ENCODE data around the gene ITPRIP. TPM values are rescaled to one million over a fixed set of nuclear protein-coding genes. Genes with fewer than 3 reads are reported as not detected.

The ITPRIP gene, protein sequence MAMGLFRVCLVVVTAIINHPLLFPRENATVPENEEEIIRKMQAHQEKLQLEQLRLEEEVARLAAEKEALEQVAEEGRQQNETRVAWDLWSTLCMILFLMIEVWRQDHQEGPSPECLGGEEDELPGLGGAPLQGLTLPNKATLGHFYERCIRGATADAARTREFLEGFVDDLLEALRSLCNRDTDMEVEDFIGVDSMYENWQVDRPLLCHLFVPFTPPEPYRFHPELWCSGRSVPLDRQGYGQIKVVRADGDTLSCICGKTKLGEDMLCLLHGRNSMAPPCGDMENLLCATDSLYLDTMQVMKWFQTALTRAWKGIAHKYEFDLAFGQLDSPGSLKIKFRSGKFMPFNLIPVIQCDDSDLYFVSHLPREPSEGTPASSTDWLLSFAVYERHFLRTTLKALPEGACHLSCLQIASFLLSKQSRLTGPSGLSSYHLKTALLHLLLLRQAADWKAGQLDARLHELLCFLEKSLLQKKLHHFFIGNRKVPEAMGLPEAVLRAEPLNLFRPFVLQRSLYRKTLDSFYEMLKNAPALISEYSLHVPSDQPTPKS
- total RNA-seq (2022; extraction: Qiagen RNA extraction) = 51.4 to 72.8 TPM (median 67.8 TPM) in 5 replicates

DNA sequence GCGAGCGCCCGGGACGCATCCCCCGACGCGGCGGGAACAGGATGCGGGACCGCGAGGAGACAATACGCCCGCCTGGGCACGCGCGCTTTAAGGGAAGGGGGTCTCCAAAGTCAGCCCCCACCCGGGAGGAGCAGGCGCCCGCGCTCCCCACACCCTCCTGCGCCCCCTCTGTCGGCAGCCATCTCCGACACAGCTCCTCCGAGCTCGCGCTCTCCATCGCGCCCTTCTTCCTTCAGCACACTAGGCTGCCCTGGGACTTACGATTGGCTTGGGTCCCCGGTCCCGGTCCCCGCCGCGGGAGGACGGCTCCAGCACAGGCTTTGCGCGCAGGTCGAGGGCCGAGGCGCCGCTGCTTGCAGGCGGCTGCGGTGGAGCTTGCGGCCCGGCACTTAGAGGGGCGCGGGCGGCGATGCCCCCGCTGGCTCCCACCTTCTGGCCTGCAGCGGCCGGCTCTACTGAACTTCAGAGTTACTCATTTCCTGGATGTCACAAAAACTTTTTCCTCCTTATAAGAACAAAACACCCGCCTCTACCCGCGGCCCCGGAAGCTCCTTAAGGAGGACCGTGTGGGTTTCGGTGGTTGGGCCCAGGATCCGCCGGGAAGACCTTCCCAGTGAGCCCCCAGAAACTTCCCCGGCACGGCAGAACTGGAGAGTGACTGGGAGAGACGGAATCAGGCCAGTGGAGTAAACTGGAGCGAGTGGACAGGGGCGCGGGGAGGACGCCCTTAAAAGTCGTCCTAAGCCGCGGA, at the start of gene ITPRIP:
Gene ITPRIP, minus strand, starts transcription at position 481 of the 751 bp plus-strand sequence. CDS start 22,414 bp downstream, outside the sequence.

DNA sequence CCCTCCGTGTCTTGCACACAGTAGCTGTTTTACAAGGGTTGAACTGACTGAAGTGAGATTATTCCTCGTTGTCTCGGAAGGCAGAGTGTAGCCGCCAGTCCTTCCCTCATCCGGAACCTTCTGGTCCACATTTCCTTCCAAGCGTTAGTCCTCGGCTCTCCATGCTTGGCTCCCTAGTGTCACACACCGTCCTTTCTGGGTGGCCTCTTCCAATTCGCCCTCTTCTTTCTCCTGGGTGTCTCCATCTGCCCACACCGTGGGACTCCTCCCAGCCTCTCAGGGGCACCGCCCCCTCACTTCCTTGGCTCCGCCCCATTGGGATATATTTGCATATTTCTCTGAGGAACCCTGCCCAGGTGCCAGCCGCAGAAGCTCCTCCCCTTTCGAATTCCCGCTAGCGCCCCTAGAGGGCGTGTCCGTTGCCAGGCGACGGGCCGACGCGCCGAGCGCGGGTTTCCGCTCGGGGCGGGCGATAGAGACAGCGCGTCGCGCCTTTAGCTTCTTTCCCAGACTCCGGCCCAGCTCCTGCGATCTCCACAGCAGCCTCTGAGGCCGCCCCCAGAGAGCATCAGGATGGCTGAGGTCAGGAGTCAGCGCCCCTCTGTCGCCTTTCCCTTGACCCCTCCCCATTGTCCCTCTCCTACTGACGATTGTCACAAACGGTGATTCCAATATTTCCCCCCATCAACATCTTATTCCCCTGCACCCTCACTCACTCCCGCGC, 15.2 kb upstream of the ITPRIP start, which contains the start of gene CFAP58:
Gene CFAP58, plus strand, starts transcription at position 509 of the 724 bp plus-strand sequence. Its CDS starts 65 bp downstream, at position 574.

DNA sequence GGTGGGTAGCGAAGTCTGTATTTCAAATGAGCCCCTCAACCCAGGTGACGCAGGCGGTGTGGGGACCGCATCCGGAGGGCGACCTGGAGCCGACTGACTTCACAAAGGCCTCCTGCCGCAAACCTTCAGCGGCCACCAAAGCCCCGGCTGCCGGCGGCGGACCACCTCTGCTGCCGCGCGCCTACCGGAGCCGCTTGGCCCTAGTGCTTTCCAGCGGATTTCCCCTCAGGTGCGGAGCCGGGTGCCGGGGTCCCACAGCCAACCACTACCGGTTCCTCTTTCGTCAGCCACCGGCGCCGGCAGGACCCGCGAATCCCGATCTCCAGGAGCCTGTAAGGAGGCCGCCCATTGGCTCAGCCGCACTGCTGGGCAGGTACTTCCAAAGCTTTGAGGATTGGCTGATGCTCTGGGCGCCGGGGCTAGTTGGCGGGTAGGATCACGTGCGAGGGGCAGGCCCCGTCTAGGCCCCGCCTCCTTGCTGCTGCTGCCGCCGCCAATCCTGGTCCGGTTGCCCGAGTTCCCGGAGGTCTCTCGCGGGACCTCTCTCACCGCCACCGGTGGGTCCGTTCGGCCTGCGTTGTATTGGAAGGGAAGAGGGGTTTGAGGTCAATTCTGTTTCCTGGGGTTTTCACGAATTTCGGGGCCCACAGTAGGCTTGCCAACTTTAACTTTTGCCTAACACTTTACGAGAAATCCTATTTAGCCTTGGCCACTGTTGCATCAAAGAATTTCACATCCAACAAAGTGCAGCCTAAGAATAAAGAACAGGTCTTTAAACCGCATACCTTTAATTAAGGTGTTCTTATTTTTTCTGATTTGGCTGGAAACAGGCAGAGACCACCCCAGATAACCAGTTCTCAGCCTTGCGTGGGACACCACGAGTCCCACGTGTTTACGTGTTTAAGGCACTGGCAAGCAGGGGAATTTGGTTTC, 69.3 kb downstream of the ITPRIP start, which contains the start of gene GSTO2:
Gene GSTO2, plus strand, starts transcription at position 472 of the 933 bp plus-strand sequence. CDS start 5,732 bp downstream, outside the sequence.

Other genes starting within 250 kb of the ITPRIP start
- gene SFR1, start 216.3 kb downstream of the ITPRIP start, total RNA-seq (2022; extraction: Qiagen RNA extraction) = 13.3 to 17.0 TPM (median 14.1 TPM) in 5 replicates
- gene CFAP43, start 106.1 kb downstream of the ITPRIP start, total RNA-seq (2022; extraction: Qiagen RNA extraction) = 0.14 to 0.36 TPM (median 0.20 TPM) in 5 replicates
- gene GSTO1, start 83.6 kb downstream of the ITPRIP start, total RNA-seq (2022; extraction: Qiagen RNA extraction) = 267 to 307 TPM (median 292 TPM) in 5 replicates
- 1.3 to 2.5 TPM (median 2.3 TPM) in 5 replicates for gene GSTO2, start 69.3 kb downstream of the ITPRIP start, total RNA-seq (2022; extraction: Qiagen RNA extraction)
- gene CFAP58, start 15.4 kb upstream of the ITPRIP start, total RNA-seq (2022; extraction: Qiagen RNA extraction) = 0.11 to 0.24 TPM (median 0.15 TPM) in 5 replicates

Measured in A549 treated with Mapracorat at 1 μM for 4 hours (cell line).